Measurements from ENCODE around the gene GRHPR.
A peak's percentile ranks its signal among the peaks of the same experiment; 100 is the strongest.

DNA sequence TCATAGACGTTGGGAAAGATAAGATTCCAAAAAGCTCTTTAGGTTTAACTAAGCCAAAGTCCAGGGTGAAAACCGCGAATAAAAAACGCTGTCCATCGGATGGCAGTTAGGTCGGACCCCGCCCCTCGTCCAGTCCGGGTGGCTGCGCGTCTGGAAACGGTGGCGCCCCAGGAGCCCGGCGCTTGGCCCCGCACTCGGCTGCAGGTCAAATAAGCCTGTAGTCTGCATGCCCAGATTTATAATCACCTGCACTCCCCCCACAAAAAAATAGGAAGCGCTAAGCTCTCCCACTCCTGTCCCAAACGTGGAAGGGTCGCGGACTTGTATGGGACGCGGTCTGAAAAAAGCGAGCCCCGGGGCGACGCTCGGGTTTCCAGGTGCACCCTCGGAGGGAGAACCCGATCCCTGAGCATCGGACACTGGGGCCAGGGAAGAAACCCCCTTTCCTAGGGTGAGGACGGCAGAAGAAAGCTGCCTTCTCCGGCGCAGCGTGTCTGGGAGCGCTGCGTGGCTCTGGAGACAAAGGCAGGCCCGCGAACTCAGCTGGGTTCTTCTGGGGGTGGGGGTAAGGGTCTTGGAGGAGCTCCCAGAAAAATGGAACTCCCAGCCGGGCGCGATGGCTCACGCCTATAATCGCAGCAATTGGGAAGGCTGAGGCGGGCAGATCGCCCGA lies 43.7 kb downstream of the GRHPR start:
- TF ChIP-seq RAD51 (IDR thresholded peaks at IDR 0.05) (no peak), TCF12 (IDR thresholded peaks at IDR 0.05; ENCODE audit: low read depth, low read length) (no peak), MXI1 (IDR thresholded peaks at IDR 0.05; ENCODE audit: low read depth, low read length) (peak; percentile 13), EZH2 (IDR thresholded peaks at IDR 0.05; ENCODE audit: borderline replicate concordance, control insufficient read depth, low read depth, low read length) (no peak), HCFC1 (IDR thresholded peaks at IDR 0.05; ENCODE audit: low read length) (no peak)
- TF ChIP-seq, protein P1, sequence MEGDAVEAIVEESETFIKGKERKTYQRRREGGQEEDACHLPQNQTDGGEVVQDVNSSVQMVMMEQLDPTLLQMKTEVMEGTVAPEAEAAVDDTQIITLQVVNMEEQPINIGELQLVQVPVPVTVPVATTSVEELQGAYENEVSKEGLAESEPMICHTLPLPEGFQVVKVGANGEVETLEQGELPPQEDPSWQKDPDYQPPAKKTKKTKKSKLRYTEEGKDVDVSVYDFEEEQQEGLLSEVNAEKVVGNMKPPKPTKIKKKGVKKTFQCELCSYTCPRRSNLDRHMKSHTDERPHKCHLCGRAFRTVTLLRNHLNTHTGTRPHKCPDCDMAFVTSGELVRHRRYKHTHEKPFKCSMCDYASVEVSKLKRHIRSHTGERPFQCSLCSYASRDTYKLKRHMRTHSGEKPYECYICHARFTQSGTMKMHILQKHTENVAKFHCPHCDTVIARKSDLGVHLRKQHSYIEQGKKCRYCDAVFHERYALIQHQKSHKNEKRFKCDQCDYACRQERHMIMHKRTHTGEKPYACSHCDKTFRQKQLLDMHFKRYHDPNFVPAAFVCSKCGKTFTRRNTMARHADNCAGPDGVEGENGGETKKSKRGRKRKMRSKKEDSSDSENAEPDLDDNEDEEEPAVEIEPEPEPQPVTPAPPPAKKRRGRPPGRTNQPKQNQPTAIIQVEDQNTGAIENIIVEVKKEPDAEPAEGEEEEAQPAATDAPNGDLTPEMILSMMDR (IDR thresholded peaks at IDR 0.05 in 2 of 3, conservative IDR thresholded peaks at IDR 0.05 in 1 of 3; ENCODE audit: control insufficient read depth in 2 of 3, extremely low read depth in 1 of 3, insufficient read depth in 1 of 3, low read depth in 3 of 3, low read length in 3 of 3) = no peak

All from GM12878 (cell line).